ENCODE measurements around the gene DNAH1.

- TF ChIP-seq, protein P1, sequence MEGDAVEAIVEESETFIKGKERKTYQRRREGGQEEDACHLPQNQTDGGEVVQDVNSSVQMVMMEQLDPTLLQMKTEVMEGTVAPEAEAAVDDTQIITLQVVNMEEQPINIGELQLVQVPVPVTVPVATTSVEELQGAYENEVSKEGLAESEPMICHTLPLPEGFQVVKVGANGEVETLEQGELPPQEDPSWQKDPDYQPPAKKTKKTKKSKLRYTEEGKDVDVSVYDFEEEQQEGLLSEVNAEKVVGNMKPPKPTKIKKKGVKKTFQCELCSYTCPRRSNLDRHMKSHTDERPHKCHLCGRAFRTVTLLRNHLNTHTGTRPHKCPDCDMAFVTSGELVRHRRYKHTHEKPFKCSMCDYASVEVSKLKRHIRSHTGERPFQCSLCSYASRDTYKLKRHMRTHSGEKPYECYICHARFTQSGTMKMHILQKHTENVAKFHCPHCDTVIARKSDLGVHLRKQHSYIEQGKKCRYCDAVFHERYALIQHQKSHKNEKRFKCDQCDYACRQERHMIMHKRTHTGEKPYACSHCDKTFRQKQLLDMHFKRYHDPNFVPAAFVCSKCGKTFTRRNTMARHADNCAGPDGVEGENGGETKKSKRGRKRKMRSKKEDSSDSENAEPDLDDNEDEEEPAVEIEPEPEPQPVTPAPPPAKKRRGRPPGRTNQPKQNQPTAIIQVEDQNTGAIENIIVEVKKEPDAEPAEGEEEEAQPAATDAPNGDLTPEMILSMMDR (IDR thresholded peaks at IDR 0.05): no peak
- TF ChIP-seq POLR2A (IDR thresholded peaks at IDR 0.05) (no peak), POLR2AphosphoS5 (IDR thresholded peaks at IDR 0.05) (no peak)
Observed at GRCh38 chr3:52345521-52346109, 29.5 kb downstream of the DNAH1 start.
